ENCODE measurements around the gene MOSPD3.

DNA sequence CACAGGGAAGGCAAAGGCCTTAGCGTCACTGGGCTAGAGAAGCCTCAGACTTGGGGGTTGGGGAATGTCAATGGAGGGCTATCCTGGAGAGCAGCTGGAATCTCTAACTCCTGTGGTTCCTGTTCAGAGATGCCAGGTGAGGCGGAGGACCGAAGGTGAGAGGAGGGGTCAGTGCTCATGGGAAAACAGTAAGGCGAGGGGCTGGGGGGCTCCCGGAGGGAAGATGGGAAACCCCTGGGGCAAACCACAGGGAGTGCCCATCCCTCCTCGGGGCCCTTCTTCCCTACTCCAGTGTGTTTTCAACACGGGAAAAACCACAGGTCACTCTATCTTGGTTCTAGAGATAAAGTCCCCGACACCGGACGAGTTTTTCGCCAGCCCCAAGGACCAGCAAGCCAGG lies 29.7 kb upstream of the MOSPD3 start:
- TF ChIP-seq, protein P1, sequence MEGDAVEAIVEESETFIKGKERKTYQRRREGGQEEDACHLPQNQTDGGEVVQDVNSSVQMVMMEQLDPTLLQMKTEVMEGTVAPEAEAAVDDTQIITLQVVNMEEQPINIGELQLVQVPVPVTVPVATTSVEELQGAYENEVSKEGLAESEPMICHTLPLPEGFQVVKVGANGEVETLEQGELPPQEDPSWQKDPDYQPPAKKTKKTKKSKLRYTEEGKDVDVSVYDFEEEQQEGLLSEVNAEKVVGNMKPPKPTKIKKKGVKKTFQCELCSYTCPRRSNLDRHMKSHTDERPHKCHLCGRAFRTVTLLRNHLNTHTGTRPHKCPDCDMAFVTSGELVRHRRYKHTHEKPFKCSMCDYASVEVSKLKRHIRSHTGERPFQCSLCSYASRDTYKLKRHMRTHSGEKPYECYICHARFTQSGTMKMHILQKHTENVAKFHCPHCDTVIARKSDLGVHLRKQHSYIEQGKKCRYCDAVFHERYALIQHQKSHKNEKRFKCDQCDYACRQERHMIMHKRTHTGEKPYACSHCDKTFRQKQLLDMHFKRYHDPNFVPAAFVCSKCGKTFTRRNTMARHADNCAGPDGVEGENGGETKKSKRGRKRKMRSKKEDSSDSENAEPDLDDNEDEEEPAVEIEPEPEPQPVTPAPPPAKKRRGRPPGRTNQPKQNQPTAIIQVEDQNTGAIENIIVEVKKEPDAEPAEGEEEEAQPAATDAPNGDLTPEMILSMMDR (IDR thresholded peaks at IDR 0.05), result no peak
- TF ChIP-seq EP300 (IDR thresholded peaks at IDR 0.05; ENCODE audit: borderline replicate concordance in 1 of 2, low read depth in 1 of 2, low read length in 1 of 2) (no peak), SMC3 (IDR thresholded peaks at IDR 0.05; ENCODE audit: low read depth, low read length) (no peak), RFX5 (IDR thresholded peaks at IDR 0.05; ENCODE audit: low read length) (no peak), SIN3A (IDR thresholded peaks at IDR 0.05; ENCODE audit: borderline replicate concordance, low read depth, low read length) (no peak), NRF1 (IDR thresholded peaks at IDR 0.05; ENCODE audit: low read depth, low read length) (no peak), TEAD4 (IDR thresholded peaks at IDR 0.05; ENCODE audit: borderline replicate concordance, insufficient read depth) (no peak), FOXJ3 (CRISPR knock-in tag; IDR thresholded peaks at IDR 0.05) (no peak), EZH2phosphoT487 (IDR thresholded peaks at IDR 0.05; ENCODE audit: borderline replicate concordance, low read depth) (no peak)
- TF ChIP-seq, protein P2, sequence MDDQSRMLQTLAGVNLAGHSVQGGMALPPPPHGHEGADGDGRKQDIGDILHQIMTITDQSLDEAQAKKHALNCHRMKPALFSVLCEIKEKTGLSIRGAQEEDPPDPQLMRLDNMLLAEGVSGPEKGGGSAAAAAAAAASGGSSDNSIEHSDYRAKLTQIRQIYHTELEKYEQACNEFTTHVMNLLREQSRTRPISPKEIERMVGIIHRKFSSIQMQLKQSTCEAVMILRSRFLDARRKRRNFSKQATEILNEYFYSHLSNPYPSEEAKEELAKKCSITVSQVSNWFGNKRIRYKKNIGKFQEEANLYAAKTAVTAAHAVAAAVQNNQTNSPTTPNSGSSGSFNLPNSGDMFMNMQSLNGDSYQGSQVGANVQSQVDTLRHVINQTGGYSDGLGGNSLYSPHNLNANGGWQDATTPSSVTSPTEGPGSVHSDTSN (IDR thresholded peaks at IDR 0.05), result no peak

All from SK-N-SH (cell line).